GM13976 (cell line): Measurements from ENCODE around the gene PRRC2A.

ENCODE experiments used
- DNase-seq: peaks from one replicate; pipeline ENCODE4 v3.0.0; 2012; ENCODE audit warnings: low spot score
- CTCF ChIP-seq: IDR thresholded peaks from 2 replicates; pipeline ENCODE4 v1.5.1; 2012; ENCODE audit warnings: borderline replicate concordance, mild to moderate bottlenecking; ENCODE audit not compliant: insufficient read depth; ENCODE audit errors: extremely low read depth, missing control alignments, control extremely low read depth
- in situ Hi-C: fragments of 300-500 bp; cut with MboI; formaldehyde crosslinking; loops from one replicate; pipeline ENCODE4 v1.12.0; 2022; ENCODE audit warnings: low sequenced_read_pairs, mixed read lengths, inconsistent platforms; ENCODE audit not compliant: unreplicated experiment

Gene PRRC2A

GRCh38 chr6:31631209-31631608 is 10.7 kb downstream of the PRRC2A start:
- in situ Hi-C loops = no loop called here
- DNase-seq = no peak
- no peak for TF ChIP-seq CTCF

- TF ChIP-seq CTCF = no peak
- no peak for DNase-seq
- in situ Hi-C loops = no loop called here
Observed at GRCh38 chr6:31631681-31632278, 11.3 kb downstream of the PRRC2A start.

- in situ Hi-C loops = no loop called here
- no peak for DNase-seq
- no peak for TF ChIP-seq CTCF
Observed at GRCh38 chr6:31632279-31632946, 11.9 kb downstream of the PRRC2A start.

GRCh38 chr6:31633447-31633846 is 12.9 kb downstream of the PRRC2A start:
- TF ChIP-seq CTCF = no peak
- in situ Hi-C loops = no loop called here
- DNase-seq = no peak

- no peak for TF ChIP-seq CTCF
- in situ Hi-C loops = no loop called here
- no peak for DNase-seq
Observed at GRCh38 chr6:31634131-31634530, 13.6 kb downstream of the PRRC2A start.

GRCh38 chr6:31634969-31635575 is 14.6 kb downstream of the PRRC2A start:
- in situ Hi-C loops = no loop called here
- TF ChIP-seq CTCF = no peak
- no peak for DNase-seq
